ENCODE measurements around the gene EDN1.
"Not testable (repeated sequence)": the region's sequence is repeated elsewhere in the genome, so short reads cannot be mapped to it uniquely, and the experiment has no call there.

The EDN1 gene

DNA sequence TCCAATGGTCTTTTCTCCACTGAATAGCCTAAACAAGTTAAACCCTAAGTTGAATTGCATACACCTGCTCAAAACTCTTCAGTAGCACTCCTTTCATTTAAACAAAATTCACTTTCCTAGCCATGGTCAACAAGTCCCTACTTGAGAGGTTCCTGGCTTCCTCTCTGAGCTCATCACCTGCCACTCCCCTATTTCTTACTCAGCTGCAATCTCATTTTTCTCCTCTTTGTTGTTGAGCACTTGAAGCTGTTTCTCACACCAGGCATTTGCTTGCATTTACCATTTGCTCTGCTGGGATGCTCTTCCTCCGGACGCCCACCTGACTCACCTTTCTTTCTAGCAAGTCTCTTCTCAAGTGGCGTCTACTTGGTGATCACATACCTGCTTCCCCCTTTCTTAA lies 38.5 kb downstream of the EDN1 start:
- Histone ChIP-seq H3K4me3 (ENCODE audit: low read depth, low read length) (no peak overlapping the region), H3K27ac (ENCODE audit: low read depth, low read length) (no peak overlapping the region), H3K4me1 (ENCODE audit: control insufficient read depth, insufficient read depth, low read length) (peaks cover 41% of the 10 kb centered on the region), H3K27me3 (ENCODE audit: control insufficient read depth, insufficient read depth, low read length) (no peaks in the 10 kb centered on the region), H3K36me3 (ENCODE audit: control insufficient read depth, insufficient read depth, low read length) (no peaks in the 10 kb centered on the region), H3K9ac (ENCODE audit: low read depth, low read length) (no peak overlapping the region), H3K9me3 (ENCODE audit: control insufficient read depth, insufficient read depth, low read length) (no peaks in the 10 kb centered on the region)

DNA sequence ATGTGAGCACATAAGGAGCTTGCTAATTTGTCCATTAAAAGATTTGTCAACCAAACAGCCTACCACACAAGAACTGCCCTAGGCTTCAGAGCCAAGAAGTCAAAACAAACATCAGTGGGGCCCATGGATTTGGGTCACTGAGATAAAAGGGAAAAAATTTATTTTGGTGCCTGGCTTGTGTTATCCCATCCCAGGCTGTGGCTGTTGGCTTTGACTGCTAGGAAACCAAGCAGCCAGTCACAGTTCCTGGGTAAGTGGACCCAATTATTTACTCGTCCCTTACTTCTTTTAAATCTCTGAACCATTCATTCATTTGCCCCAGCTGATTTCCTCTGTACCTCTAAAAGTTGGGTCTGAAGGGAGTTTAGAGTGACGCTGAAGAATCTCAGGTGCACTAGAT lies 41.3 kb downstream of the EDN1 start:
- no peak overlapping the region for H3K27ac ChIP-seq (ENCODE audit: low read depth, low read length)
- no peak overlapping the region for H3K4me3 ChIP-seq (ENCODE audit: low read depth, low read length)
- H3K36me3 ChIP-seq (ENCODE audit: control insufficient read depth, insufficient read depth, low read length), result no peaks in the 10 kb centered on the region
- peaks cover 31% of the 10 kb centered on the region for H3K4me1 ChIP-seq (ENCODE audit: control insufficient read depth, insufficient read depth, low read length)
- no peaks in the 10 kb centered on the region for H3K27me3 ChIP-seq (ENCODE audit: control insufficient read depth, insufficient read depth, low read length)
- no peak overlapping the region for H3K9ac ChIP-seq (ENCODE audit: low read depth, low read length)
- H3K9me3 ChIP-seq (ENCODE audit: control insufficient read depth, insufficient read depth, low read length), result no peaks in the 10 kb centered on the region

GRCh38 chr6:12331951-12332749 lies 42.0 kb downstream of the EDN1 start:
- H3K4me3 ChIP-seq (ENCODE audit: low read depth, low read length), result no peak overlapping the region
- H3K9ac ChIP-seq (ENCODE audit: low read depth, low read length), result no peak overlapping the region
- H3K9me3 ChIP-seq (ENCODE audit: control insufficient read depth, insufficient read depth, low read length), result no peaks in the 10 kb centered on the region
- H3K27ac ChIP-seq (ENCODE audit: low read depth, low read length), result no peak overlapping the region
- H3K27me3 ChIP-seq (ENCODE audit: control insufficient read depth, insufficient read depth, low read length), result no peaks in the 10 kb centered on the region
- no peaks in the 10 kb centered on the region for H3K36me3 ChIP-seq (ENCODE audit: control insufficient read depth, insufficient read depth, low read length)
- peaks cover 29% of the 10 kb centered on the region for H3K4me1 ChIP-seq (ENCODE audit: control insufficient read depth, insufficient read depth, low read length)

- H3K27ac ChIP-seq (ENCODE audit: low read depth, low read length); H3K36me3 ChIP-seq (ENCODE audit: control insufficient read depth, insufficient read depth, low read length); H3K9ac ChIP-seq (ENCODE audit: low read depth, low read length); H3K9me3 ChIP-seq (ENCODE audit: control insufficient read depth, insufficient read depth, low read length); H3K27me3 ChIP-seq (ENCODE audit: control insufficient read depth, insufficient read depth, low read length); H3K4me3 ChIP-seq (ENCODE audit: low read depth, low read length): not testable (repeated sequence)
- H3K4me1 ChIP-seq (ENCODE audit: control insufficient read depth, insufficient read depth, low read length), result peaks cover 24% of the 10 kb centered on the region
Observed at GRCh38 chr6:12332750-12333079, 42.6 kb downstream of the EDN1 start.

DNA sequence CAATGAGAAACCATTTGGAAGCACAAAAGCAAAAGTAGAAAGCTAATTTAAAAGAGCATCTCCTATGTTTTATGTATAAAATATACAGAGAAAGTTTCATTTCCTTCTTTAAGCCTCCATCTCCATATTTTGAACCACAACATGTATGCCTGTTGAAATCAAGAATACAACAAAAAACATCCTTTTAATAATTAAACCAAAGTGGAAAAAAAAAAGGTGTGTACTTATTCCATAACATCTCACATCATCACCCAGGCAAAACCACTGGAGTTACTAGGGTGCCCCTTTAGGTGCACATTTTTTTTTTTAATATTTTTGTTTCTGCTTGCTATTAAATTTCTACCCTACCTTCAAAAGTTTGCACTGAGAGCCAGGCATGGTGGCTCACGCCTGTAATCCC lies 43.0 kb downstream of the EDN1 start:
- no peak overlapping the region for H3K9ac ChIP-seq (ENCODE audit: low read depth, low read length)
- H3K4me1 ChIP-seq (ENCODE audit: control insufficient read depth, insufficient read depth, low read length), result peaks cover 20% of the 10 kb centered on the region
- H3K27me3 ChIP-seq (ENCODE audit: control insufficient read depth, insufficient read depth, low read length), result no peaks in the 10 kb centered on the region
- no peak overlapping the region for H3K4me3 ChIP-seq (ENCODE audit: low read depth, low read length)
- no peaks in the 10 kb centered on the region for H3K36me3 ChIP-seq (ENCODE audit: control insufficient read depth, insufficient read depth, low read length)
- no peak overlapping the region for H3K27ac ChIP-seq (ENCODE audit: low read depth, low read length)
- no peaks in the 10 kb centered on the region for H3K9me3 ChIP-seq (ENCODE audit: control insufficient read depth, insufficient read depth, low read length)

- H3K4me1 ChIP-seq (ENCODE audit: control insufficient read depth, insufficient read depth, low read length), result peaks cover 19% of the 10 kb centered on the region
- H3K36me3 ChIP-seq (ENCODE audit: control insufficient read depth, insufficient read depth, low read length), result no peaks in the 10 kb centered on the region
- no peak overlapping the region for H3K4me3 ChIP-seq (ENCODE audit: low read depth, low read length)
- no peak overlapping the region for H3K9ac ChIP-seq (ENCODE audit: low read depth, low read length)
- no peaks in the 10 kb centered on the region for H3K9me3 ChIP-seq (ENCODE audit: control insufficient read depth, insufficient read depth, low read length)
- no peaks in the 10 kb centered on the region for H3K27me3 ChIP-seq (ENCODE audit: control insufficient read depth, insufficient read depth, low read length)
- H3K27ac ChIP-seq (ENCODE audit: low read depth, low read length), result no peak overlapping the region
Observed at GRCh38 chr6:12334526-12335130, 44.5 kb downstream of the EDN1 start.

DNA sequence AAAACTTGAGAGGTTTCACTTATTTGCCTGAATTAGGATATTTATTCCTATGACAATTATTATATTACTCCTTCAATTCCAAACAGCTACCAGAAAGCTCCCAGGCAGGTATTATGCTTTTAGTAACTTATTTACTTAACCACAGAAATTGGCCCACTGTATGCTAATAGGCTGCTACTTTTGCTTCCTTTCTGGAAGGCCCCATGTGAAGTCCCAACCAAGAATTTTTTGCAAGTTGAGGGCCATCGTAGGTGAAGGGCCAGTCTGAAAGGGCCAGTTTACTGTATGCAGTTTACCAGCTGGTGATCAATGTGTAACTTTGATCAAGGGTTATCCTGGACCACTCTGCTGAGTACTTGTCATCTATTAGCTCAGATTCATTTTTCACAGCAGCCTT lies 45.0 kb downstream of the EDN1 start:
- peaks cover 19% of the 10 kb centered on the region for H3K4me1 ChIP-seq (ENCODE audit: control insufficient read depth, insufficient read depth, low read length)
- H3K27ac ChIP-seq (ENCODE audit: low read depth, low read length), result peak overlapping the region; percentile 82
- no peak overlapping the region for H3K9ac ChIP-seq (ENCODE audit: low read depth, low read length)

GRCh38 chr6:12335717-12336116 lies 45.6 kb downstream of the EDN1 start:
- H3K4me3 ChIP-seq (ENCODE audit: low read depth, low read length), result no peak overlapping the region
- H3K9ac ChIP-seq (ENCODE audit: low read depth, low read length), result no peak overlapping the region
- H3K9me3 ChIP-seq (ENCODE audit: control insufficient read depth, insufficient read depth, low read length), result no peaks in the 10 kb centered on the region
- no peaks in the 10 kb centered on the region for H3K36me3 ChIP-seq (ENCODE audit: control insufficient read depth, insufficient read depth, low read length)
- no peaks in the 10 kb centered on the region for H3K27me3 ChIP-seq (ENCODE audit: control insufficient read depth, insufficient read depth, low read length)
- peaks cover 19% of the 10 kb centered on the region for H3K4me1 ChIP-seq (ENCODE audit: control insufficient read depth, insufficient read depth, low read length)
- H3K27ac ChIP-seq (ENCODE audit: low read depth, low read length), result peak overlapping the region; percentile 82

More for the DNA sequence above, 45.0 kb downstream of the EDN1 start:
- no peaks in the 10 kb centered on the region for H3K9me3 ChIP-seq (ENCODE audit: control insufficient read depth, insufficient read depth, low read length)
- no peaks in the 10 kb centered on the region for H3K27me3 ChIP-seq (ENCODE audit: control insufficient read depth, insufficient read depth, low read length)
- no peak overlapping the region for H3K4me3 ChIP-seq (ENCODE audit: low read depth, low read length)
- H3K36me3 ChIP-seq (ENCODE audit: control insufficient read depth, insufficient read depth, low read length), result no peaks in the 10 kb centered on the region

- H3K4me3 ChIP-seq (ENCODE audit: low read depth, low read length), result no peak overlapping the region
- H3K4me1 ChIP-seq (ENCODE audit: control insufficient read depth, insufficient read depth, low read length), result peaks cover 19% of the 10 kb centered on the region
- H3K27me3 ChIP-seq (ENCODE audit: control insufficient read depth, insufficient read depth, low read length), result no peaks in the 10 kb centered on the region
- no peak overlapping the region for H3K9ac ChIP-seq (ENCODE audit: low read depth, low read length)
- no peaks in the 10 kb centered on the region for H3K36me3 ChIP-seq (ENCODE audit: control insufficient read depth, insufficient read depth, low read length)
- H3K9me3 ChIP-seq (ENCODE audit: control insufficient read depth, insufficient read depth, low read length), result no peaks in the 10 kb centered on the region
- peak overlapping the region; percentile 82 for H3K27ac ChIP-seq (ENCODE audit: low read depth, low read length)
Observed at GRCh38 chr6:12336121-12336971, 46.2 kb downstream of the EDN1 start.

- H3K4me3 ChIP-seq (ENCODE audit: low read depth, low read length), result no peak overlapping the region
- H3K27ac ChIP-seq (ENCODE audit: low read depth, low read length), result no peak overlapping the region
- H3K9ac ChIP-seq (ENCODE audit: low read depth, low read length), result no peak overlapping the region
- H3K36me3 ChIP-seq (ENCODE audit: control insufficient read depth, insufficient read depth, low read length), result no peaks in the 10 kb centered on the region
- H3K4me1 ChIP-seq (ENCODE audit: control insufficient read depth, insufficient read depth, low read length), result peaks cover 29% of the 10 kb centered on the region
- no peaks in the 10 kb centered on the region for H3K27me3 ChIP-seq (ENCODE audit: control insufficient read depth, insufficient read depth, low read length)
- H3K9me3 ChIP-seq (ENCODE audit: control insufficient read depth, insufficient read depth, low read length), result no peaks in the 10 kb centered on the region
Observed at GRCh38 chr6:12339022-12339421, 48.9 kb downstream of the EDN1 start.

Measured in HUES48 (cell line).